HFFc6 (cell line): ENCODE measurements around the gene ARID3C. TPM values are rescaled to one million over a fixed set of nuclear protein-coding genes. Genes with fewer than 3 reads are reported as not detected.
A peak's percentile ranks its signal among the peaks of the same experiment; 100 is the strongest.

Experiments
- DNase-seq: peaks from one replicate; pipeline ENCODE4 v3.0.0-alpha.2; 2018
- H3K27ac Mint-ChIP-seq: 2 replicates; pipeline ENCODE4 v1.8.0; 2020; ENCODE audit warnings: mild to moderate bottlenecking, mixed read lengths
- H3K27me3 Mint-ChIP-seq: 2 replicates; pipeline ENCODE4 v1.8.0; 2021; ENCODE audit warnings: mild to moderate bottlenecking, moderate library complexity, mixed read lengths; ENCODE audit not compliant: insufficient read depth
- H3K36me3 Mint-ChIP-seq: 2 replicates; pipeline ENCODE4 v1.8.0; 2021; ENCODE audit warnings: low read depth, mixed read lengths
- H3K4me1 Mint-ChIP-seq: 2 replicates; pipeline ENCODE4 v1.8.0; 2020; ENCODE audit warnings: low read depth, mixed read lengths
- H3K4me3 Mint-ChIP-seq: 2 replicates; pipeline ENCODE4 v1.8.0; 2020; ENCODE audit warnings: mild to moderate bottlenecking, moderate library complexity, mixed read lengths
- H3K9me3 Mint-ChIP-seq: 2 replicates; pipeline ENCODE4 v1.8.0; 2020; ENCODE audit warnings: mild to moderate bottlenecking, mixed read lengths
- CTCF ChIP-seq: fragments of 200-600 bp; sonication (generic); IDR thresholded peaks from 2 replicates; pipeline ENCODE4 v1.5.0; 2021; ENCODE audit warnings: antibody characterized with exemption, mild to moderate bottlenecking
- long read RNA-seq: library from polyadenylated mRNA; unstranded; transcript quantifications from one replicate; pipeline ENCODE4 v2.0.0, GENCODE V29; 2019
- total RNA-seq, 6 experiments: library from RNA; stranded (reverse); fragmentation: NEBNext Ultra II Directional; extraction: Animal tissue kit (Norgen Biotek cat#: 25700); gene quantifications; 2 replicates in 1 of 6; 3 replicates in 5 of 6; pipeline ENCODE4 v1.2.3, GENCODE V29; 2021

Gene ARID3C
- total RNA-seq, result under 1 TPM in 2 of 6 experiments, not detected in 4; 0.14 to 0.17 TPM
- long read RNA-seq, result 0 reads

DNA sequence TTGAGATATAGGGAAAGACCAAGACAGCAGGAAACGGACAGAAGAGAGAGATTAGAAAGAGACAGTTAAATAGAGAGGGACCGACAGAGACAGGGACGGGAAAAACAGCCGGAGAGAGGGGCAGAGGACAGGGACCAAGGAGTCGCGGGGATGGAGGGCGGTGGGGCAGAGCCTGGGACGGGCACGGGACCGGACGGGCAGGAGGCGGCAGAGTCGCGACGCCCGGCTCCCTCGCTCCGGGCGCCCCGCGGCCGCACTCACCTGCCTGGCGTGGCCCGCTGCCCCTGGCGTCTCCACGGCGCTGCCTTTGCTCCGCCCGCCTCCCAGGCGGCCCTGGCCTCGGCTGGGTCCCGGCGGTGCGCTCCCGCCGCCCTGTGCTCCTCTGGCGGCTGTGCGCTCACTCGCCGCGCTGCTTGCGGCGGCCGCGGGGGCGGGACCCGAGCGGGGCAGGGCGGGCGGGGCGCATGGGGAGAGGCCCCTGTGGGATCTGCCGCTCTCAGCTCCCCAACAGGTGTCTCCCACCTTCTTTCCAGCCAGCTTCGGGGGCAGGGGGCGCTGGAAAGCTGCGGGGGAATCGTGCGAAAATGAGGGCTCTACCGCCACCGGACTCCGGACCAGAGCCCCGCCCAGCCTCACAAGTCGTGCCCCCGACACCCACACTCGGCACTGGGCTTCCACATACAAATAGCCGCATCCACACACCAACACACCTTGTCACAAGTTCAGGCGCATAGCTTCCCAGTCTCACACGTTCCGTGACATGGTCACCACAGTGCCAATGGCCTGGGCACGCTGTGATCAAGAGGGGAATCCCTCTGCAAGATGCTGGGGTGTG lies at the start of gene ARID3C:
TSS of gene ARID3C (minus strand) at position 411 of the 835 bp plus-strand sequence. CDS start 1,052 bp downstream, outside the sequence.
- no peak for DNase-seq
- Mint-ChIP-seq H3K27me3 (peaks cover 50% of the 10 kb centered on the region), H3K4me3 (peak within 1 kb of the TSS; percentile 76), H3K27ac (no peak within 1 kb of the TSS), H3K9me3 (no peaks in the 10 kb centered on the region), H3K4me1 (peaks cover 16% of the 10 kb centered on the region), H3K36me3 (no peaks in the 10 kb centered on the region)
- TF ChIP-seq CTCF, result 0 out of 2 replicates have a peak, but pooled peaks have one; percentile 10

- no peak for TF ChIP-seq CTCF
- no peaks in the 10 kb centered on the region for H3K27me3 Mint-ChIP-seq
- H3K9me3 Mint-ChIP-seq, result no peaks in the 10 kb centered on the region
- DNase-seq, result no peak
- H3K4me3 Mint-ChIP-seq, result no peak overlapping the region
- no peak overlapping the region for H3K27ac Mint-ChIP-seq
- H3K4me1 Mint-ChIP-seq, result no peaks in the 10 kb centered on the region
- H3K36me3 Mint-ChIP-seq, result peaks cover 2% of the 10 kb centered on the region; the same call in 1 of the 2 replicates
Observed at GRCh38 chr9:34675869-34676268, 47.0 kb upstream of the ARID3C start.

DNA sequence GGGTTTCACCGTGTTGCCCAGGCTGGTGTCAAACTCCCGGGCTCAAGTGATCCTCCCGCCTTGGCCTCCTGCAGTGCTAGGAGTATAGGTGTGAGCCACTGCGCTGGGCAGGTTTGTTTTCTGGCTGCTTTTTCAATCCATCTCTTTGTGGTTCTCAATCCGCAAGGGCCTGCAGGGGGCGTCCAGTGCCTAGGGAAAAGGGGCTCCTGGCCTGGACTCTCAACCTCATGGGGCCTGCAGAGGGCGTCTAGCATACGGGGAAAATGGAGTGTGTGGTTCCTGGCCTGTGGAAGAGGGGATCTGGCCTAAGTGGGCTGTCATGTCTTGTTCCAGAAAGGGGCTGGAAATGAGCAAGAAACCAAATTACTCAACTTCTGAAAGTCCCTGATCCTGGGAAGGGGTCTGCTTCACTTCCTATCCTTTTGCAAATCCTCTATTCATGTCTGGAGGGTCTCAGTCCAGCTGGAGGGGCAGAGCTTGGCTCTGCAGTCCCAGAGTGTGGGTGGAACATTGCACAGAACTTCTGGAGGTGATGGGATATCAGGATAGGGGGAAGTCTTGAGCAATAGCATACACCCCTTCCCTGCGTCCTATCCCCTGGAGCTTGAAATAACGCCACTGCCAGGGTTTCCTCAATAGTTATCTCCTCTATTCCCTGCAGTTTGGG lies 46.3 kb upstream of the ARID3C start:
- TF ChIP-seq CTCF, result peak; percentile 80
- Mint-ChIP-seq H3K9me3 (no peaks in the 10 kb centered on the region), H3K27ac (no peak overlapping the region), H3K4me1 (no peaks in the 10 kb centered on the region), H3K36me3 (peaks cover 4% of the 10 kb centered on the region; the same call in 1 of the 2 replicates), H3K27me3 (no peaks in the 10 kb centered on the region), H3K4me3 (no peak overlapping the region)
- DNase-seq, result peak; percentile 51

DNA sequence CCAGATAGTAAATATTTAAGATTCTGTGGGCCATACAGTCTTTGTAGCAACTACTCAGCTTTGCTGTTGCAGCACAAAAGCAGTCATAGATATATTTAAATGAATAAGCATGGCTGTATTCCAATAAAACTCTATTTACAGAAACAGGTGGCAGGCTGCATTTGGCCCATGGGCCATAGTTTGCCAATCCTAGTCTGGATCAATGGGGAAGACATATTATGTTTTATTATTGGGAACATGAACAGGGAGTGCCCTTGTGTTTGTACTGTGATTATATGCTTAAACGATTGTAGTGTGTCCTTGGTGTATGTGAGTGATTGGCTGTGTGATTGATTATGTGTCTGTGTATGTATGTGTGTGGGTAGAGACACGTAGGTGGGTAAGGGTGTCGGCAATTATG lies 45.6 kb upstream of the ARID3C start:
- H3K4me1 Mint-ChIP-seq, result no peaks in the 10 kb centered on the region
- peaks cover 9% of the 10 kb centered on the region for H3K36me3 Mint-ChIP-seq
- H3K9me3 Mint-ChIP-seq, result peaks cover 3% of the 10 kb centered on the region
- TF ChIP-seq CTCF, result no peak
- no peak overlapping the region for H3K4me3 Mint-ChIP-seq
- no peaks in the 10 kb centered on the region for H3K27me3 Mint-ChIP-seq
- no peak for DNase-seq
- no peak overlapping the region for H3K27ac Mint-ChIP-seq

- H3K4me1 Mint-ChIP-seq, result peaks cover 14% of the 10 kb centered on the region
- H3K9me3 Mint-ChIP-seq, result peaks cover 7% of the 10 kb centered on the region
- no peak for TF ChIP-seq CTCF
- no peak overlapping the region for H3K27ac Mint-ChIP-seq
- H3K4me3 Mint-ChIP-seq, result no peak overlapping the region
- H3K36me3 Mint-ChIP-seq, result peaks cover 29% of the 10 kb centered on the region
- DNase-seq, result no peak
- peaks cover 2% of the 10 kb centered on the region; the same call in 1 of the 2 replicates for H3K27me3 Mint-ChIP-seq
Observed at GRCh38 chr9:34671307-34671706, 42.4 kb upstream of the ARID3C start.
